HG03558 (cell line): ENCODE results near the gene MLLT3.

Experiments used
- ATAC-seq: cut with Tn5 transposase; IDR thresholded peaks from one replicate; pipeline ENCODE4 v1.9.1; 2021; ENCODE audit warnings: moderate number of reproducible peaks; ENCODE audit not compliant: unreplicated experiment; ENCODE audit errors: extremely low read depth

The MLLT3 gene

GRCh38 chr9:20441166-20441565, 181.1 kb downstream of the MLLT3 start:
- ATAC-seq = no peak

GRCh38 chr9:20437476-20437875, 184.8 kb downstream of the MLLT3 start:
- no peak for ATAC-seq

- ATAC-seq = no peak
These were observed 185.7 kb downstream of the MLLT3 start for GRCh38 chr9:20436476-20437195.

GRCh38 chr9:20428976-20429375, 193.3 kb downstream of the MLLT3 start:
- ATAC-seq = no peak

DNA sequence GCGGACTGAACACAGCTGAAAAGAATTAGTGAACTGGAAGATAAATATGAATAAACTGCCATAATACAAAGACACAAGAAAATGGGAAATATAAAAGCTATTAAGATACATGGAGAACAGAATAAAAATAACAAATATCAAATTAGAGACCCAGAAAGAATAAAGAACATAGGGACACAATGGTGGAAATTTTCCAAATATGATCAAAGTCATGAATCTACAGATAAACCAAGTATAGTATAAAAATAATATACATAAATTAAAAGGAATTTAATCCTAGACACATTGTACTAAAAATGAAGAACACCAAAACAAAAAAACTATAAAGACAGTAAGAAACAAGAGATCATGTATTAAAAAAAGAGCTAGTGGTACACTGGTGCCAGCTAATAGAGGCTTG, 194.9 kb downstream of the MLLT3 start:
- ATAC-seq = no peak

- no peak for ATAC-seq
These were observed 196.3 kb downstream of the MLLT3 start for GRCh38 chr9:20426019-20426418.

DNA sequence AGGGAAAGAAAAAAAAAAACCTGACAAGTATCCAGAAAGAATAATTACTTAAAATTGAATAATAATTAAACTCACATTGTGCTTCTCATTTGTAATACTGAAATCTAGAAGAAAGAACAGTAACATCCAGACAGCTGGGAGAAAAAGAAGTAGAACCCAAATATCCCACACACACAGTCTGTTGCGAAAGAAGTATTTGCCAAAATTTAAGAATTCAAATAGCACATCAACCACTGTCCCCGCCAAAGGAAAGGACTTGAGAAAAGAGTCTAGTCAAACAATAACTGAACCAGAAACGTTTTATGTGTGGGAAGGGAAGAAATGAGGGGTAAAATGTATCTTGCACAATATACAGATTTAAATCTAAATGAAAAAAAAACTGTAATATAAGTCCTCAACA, 202.8 kb downstream of the MLLT3 start:
- ATAC-seq = no peak

DNA sequence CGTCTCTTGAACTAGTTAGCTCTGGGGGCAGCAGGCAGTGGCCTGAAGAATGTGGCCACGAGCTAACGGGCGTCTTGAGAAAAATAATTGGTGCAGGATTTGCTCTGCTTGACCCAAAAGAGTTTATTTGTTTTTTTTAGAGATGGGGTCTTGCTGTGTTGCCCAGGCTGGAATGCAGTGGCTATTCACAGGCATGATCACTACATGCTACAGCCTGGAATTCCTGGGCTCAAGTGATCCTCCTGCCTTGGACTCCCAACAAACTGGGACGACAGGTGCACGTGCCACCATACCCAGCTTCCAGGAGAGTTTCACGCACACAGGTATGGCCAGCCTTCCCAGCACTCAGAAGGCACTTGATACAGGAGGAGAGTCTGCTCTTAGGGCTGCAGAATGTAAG, 203.8 kb downstream of the MLLT3 start:
- no peak for ATAC-seq

- no peak for ATAC-seq
These were observed 204.8 kb downstream of the MLLT3 start for GRCh38 chr9:20417373-20418080.

GRCh38 chr9:20414150-20414549, 208.1 kb downstream of the MLLT3 start:
- no peak for ATAC-seq

DNA sequence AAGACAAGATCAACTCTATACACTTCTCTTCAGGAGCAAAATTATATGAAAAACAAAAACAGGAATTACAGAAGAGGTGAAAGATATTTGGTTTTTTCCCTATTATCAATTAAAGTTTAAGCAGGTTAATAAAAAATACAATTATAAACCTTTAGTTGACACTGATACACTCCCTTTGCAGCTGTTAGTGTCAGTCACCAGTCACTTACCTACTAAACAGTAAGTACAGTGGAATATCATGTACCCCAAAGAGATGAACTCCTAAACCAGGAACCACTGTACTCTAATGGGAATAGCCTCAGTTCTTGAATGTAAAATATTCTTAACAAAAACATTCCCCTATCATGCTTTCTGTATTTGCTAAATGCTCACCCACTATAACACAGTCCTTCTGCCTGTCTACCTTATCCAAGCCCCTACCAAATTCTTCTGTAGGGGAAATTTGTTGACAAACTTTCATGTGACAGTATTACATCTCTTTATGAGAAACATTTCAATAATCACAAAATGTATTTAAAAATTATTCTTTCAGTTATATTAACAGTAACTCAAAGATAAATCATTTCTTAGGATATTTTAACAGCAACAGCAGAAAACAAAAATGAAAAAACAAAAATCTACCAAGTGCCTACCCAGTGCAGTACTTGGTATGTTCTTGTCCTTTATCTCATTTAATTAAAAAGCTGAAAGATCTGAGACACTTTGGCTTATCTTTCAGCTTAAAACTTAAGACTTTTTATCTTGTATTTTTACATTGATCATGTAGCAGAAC, 212.8 kb downstream of the MLLT3 start:
- no peak for ATAC-seq

GRCh38 chr9:20408513-20408912, 213.8 kb downstream of the MLLT3 start:
- ATAC-seq = no peak

GRCh38 chr9:20407013-20407412, 215.3 kb downstream of the MLLT3 start:
- ATAC-seq = no peak

DNA sequence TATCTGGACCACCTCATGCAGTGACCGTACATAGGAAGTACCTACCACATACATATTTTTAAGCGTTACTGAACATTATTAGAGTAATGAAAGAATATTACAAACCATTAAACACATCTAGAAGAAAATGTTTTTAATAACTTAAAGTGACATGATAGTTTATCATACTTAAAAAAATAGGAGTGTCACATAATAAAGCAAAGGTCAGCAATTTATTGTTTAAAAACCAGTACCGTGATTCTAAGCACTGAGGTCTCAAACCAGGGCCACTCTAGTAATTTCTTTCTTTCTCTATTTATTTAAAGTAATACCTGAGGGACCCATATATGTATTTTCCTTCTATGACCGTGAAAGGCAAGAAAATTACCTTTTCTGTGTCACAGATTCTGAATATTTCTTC, 216.0 kb downstream of the MLLT3 start:
- no peak for ATAC-seq

- ATAC-seq = no peak
These were observed 216.7 kb downstream of the MLLT3 start for GRCh38 chr9:20405616-20406015.

DNA sequence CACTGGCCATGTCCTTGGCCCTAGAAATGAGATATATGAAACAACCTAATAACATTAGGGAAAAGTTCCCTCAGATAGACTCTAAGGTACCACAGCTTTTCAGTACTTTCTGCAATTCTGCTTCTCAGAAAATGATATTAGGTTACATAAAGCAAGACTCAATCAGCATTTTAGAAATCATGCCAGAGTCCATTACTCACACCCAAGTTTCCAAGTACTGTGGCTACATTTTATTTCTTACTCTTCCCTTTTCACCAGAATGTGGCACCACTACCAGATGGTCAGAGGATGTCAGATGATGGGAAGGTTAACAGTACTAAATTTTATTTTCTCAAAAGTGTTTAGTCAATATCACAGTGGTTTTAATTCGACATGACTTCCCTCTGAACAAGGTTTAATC, 217.2 kb downstream of the MLLT3 start:
- ATAC-seq = no peak

DNA sequence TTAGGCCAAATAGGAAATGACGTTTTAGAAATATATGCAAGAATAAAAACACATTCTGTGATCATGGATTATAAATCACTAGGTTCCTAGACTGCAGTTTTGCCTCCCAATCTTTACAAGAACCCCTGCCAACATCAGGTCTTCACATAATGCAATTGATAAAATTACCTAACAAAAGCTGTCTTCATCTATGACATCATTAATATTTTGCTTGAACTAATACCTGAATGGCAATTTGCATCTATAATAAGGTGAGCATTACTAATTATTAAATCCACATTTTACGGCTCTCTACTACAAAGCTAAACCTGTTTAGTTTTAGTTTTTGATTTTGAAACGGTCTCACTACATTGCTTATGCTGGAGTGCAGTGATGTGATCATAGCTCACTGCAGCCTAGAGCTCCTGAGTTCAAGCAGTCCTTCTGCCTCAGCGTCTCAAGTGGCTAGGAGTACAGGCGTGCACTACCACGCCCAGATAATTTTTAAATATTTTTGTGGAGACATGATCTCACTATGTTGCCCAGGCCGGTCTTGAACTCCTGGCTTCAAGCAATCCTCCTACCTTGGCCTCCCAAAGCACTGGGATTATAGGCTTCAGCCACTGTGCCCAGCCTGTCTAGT, 218.0 kb downstream of the MLLT3 start:
- ATAC-seq = no peak

- ATAC-seq = no peak
These were observed 219.0 kb downstream of the MLLT3 start for GRCh38 chr9:20403346-20403745.

GRCh38 chr9:20402273-20402875, 219.9 kb downstream of the MLLT3 start:
- no peak for ATAC-seq

- no peak for ATAC-seq
These were observed 223.6 kb downstream of the MLLT3 start for GRCh38 chr9:20398536-20399338.
